Hepatic stellate cell (primary cell): ENCODE measurements around the gene SCO2.
"Not testable (repeated sequence)": the region's sequence is repeated elsewhere in the genome, so short reads cannot be mapped to it uniquely, and the experiment has no call there.

Experiments used
- DNase-seq: peaks from one replicate; pipeline ENCODE4 v3.0.0; 2011; ENCODE audit warnings: low spot score

Gene SCO2

GRCh38 chr22:50531546-50531961, 6.2 kb upstream of the SCO2 start:
- no peak for DNase-seq

DNA sequence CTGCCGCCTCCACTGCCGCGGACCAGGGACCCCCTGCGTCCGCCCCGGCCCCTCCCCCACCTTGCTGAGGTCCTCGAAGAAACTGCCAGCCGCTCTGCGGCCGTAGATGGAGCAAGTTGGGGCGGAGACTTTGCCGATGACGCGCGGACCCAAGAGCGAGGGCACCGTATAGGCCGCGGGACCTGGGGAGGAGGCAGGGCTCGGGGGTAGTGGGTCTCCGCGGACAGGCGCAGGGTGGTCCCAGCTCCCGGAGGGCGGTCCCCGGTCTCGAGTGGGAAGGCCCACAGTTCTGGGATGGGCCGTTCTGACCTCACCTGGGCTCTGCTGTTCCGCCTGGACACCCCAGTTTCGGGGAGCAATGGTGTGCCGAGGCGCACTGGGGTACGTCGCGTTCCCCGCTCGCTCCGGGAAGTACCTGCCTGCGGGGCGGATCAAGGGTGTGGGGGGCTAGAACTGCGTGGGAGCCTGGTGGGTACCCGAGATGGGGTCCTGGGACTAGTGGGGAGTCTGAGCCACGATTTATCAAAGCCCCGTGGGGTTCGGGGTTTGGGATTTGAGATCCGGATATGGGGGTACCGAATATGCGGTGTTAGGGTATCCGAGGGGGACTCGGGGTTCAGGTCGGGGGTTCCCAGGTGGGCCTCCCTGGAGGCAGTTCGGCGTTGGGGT, 5.6 kb upstream of the SCO2 start:
- DNase-seq, result peak; percentile 77

GRCh38 chr22:50530580-50530876, 5.1 kb upstream of the SCO2 start:
- DNase-seq, result no peak

DNA sequence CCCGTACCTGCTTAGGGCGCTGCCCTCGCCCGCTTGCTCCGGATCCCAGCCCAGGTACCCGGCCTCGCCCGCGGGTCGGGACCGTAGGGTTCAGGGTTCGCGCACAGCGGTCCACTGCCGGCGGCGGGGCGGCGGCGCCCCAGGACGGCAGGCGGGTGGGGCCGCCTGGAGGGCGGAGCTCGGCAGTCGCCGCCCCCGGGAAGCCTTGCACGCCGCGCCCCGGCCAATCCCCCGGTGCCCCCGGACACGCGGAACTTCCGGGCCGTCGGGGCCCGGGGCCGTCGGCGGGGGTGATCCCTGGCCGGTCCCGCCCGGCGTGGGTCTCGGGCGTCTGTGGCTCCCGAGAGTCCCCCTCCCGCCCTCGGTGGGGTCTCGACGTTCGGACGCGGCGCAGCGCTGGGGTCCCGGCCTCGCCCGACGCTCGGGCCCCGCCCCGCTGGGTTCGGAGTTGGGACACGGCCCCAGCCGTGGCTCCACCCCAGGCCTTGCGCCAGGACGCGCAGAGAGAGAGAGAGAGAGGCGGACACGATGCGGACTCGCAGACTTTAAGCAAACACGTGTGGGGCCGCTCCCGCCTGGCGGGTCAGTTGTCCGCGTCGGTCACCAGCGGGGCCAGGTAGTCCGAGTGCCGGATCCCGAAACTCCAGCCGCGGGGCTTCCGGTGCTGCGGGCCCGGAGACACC, 4.6 kb upstream of the SCO2 start, which contains the start of gene TYMP:
Gene TYMP (minus strand): TSS at position 116 of the 683 bp plus-strand sequence. CDS start 303 bp downstream, outside the sequence.
- DNase-seq, result peak; percentile 76

- no peak for DNase-seq
Measured at GRCh38 chr22:50529416-50529896, 4.1 kb upstream of the SCO2 start.

DNA sequence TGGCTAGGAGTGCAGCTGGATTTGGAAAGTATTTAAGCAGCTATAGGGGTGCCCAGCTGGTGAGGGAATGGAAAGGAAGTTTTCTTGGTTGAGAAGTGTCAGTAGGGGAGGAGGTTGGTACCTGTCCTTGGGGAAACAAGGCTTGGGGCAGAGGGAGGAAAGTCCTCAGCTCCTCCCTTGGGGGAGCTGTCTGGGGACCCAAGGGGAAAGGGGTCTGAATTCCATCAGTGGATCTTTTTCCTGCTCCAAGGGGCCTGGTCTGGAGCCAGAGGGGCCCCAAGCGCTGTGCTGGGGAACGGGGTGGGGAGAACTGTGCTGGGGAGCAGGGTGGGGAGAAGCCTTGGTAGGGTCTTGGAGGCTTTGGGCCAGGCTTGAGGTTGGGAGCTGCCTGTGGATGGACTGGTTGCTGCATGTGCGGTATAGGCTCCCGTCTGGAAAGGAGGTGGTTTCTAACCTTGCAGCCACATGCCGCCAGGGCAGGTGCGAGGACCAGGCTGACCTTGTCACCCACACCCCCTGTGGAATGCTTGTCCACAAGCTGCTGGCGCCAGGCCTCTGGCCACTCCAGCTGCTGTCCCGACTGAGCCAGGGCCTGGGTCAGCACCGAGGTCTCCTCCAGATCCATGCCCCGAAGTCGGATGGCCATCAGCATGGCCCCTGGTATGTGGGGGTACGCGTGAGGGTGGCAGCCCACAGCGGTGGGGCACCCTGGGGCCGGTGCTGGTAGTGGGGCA, 3.5 kb upstream of the SCO2 start:
- DNase-seq, result no peak

DNA sequence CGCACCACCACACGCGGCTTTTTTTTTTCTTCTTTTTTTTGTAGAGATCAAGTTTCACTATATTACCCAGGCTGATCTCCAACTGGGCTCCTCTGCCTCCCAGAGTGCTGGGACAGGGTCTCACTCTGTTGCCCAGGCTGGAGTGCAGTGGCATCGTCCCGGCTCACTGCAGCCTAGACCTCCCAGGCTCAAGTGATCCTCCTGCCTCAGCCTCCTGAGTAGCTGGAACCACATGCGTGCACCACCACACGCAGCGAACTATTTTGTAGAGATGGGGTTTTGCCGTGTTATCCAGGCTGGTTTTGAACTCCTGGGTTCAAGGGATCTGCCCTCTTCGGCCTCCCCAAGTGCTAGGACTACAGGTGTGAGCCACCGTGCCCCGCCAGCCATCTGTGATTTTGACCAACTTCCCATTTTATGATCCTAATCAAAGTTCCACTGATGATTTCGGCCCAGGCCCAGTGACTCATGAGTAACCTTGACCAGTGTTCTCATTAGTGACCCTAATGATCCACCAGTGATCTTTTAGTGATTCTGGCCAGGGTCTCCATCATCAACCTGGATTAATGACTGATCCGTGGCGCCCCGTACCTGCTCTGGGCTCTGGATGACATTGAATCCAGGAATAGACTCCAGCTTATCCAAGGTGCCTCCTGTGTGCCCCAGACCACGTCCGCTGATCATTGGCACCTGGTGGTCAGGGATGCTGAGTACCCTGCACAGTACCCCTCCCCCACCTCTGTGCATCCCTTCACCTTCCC, 2.7 kb upstream of the SCO2 start:
- DNase-seq, result no peak

DNA sequence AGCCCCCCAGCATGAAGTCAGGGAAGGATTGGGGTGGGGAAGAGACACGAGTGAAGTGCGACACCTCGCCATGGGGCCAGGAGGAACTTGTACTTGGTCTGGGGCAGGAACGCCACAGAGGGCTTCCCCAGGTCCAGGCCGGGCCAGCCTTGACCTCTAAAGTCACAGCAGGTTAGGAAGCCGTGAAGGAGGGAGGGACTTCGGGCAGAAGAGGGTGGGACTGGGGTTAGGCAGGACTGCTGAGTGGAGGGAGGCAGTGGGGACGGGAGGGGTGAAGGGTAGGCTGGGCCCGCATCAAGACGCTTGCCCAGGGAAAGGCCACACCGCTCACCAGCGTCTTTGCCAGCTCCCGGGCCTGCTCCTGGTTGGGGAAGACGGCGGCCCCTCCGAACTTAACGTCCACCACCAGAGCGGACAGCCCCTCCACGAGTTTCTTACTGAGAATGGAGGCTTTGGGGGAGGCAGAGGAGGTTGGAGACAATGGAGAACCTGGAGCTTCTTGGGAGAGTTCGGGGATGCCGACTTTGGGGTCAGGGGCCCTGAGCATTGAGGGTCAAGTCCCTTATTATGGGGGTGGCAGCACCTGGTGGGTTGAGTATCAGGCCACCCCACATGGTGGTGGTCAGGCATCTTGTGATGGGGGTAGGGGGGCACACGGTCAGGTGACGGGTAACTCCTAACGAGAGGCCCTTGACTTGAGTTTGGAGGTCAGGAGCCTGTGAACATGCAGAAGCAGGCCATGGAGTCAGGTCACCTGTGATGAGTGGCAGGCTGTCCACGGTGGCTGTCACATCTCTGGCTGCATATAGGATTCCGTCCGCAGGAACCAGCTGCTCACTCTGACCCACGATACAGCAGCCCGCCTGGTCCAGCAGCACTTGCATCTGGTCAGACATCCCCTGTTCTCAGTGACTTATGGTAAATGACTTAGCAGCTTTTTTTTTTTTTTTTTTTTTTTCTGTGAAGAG, 1.7 kb upstream of the SCO2 start:
- no peak for DNase-seq

GRCh38 chr22:50526108-50526833, 873 bp upstream of the SCO2 start:
- peak; percentile 81 for DNase-seq

DNA sequence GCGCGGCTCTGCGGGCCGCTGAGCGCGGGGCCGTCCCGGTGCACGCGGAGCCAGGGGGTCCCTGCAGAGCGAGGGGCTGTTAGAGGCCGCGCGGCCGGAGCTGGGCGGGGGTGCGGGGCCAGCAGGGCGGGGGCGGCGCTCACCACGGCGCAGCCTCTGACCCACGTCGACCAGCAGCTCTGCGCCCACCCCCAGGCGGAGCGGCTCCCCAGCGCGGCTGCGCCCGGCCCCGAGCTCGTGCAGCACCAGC, 385 bp upstream of the SCO2 start:
- no peak for DNase-seq

- DNase-seq, result no peak
Measured at GRCh38 chr22:50524676-50525103, 708 bp downstream of the SCO2 start.

DNA sequence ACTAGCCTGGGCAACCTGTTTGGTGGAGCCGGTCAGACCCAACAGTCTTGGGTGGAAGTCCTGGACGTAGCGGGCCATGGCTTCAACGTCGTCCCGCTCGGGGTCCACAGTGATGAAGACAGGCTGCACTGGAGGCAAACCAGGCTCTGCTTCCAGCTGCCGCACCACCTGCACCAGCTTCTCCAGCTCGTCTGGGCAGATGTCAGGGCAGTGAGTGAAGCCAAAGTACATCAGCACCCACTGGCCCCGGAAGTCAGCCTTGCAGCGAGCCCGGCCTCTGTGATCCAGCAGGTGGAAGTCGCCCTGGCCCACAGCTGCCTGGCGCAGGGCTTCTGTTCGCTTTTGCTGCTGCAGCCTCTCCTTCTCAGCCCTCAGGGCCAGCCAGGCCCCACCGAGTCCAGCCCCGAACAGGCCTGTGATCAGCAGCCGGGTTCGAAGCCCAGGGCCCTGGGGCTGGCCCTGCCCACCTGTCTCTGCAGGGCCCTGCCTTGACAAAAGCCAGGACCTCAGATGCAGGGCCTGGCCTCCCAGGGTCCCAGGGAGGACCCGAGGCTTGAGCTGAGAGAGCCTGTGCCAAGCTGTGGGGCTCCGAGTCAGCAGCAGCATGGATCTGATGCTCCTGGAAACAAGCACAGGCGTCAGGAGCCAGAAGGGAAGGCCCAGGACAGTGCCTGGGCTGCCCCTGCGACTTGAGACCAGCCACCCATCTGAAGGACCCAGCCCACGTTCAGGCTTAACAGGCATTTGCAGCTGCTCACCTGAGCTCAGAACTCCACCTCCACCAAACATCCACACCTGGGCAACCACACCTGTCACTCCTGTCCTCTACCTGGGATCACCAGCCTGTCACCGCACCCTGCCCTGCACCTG, 1.4 kb downstream of the SCO2 start:
- DNase-seq, result no peak

DNA sequence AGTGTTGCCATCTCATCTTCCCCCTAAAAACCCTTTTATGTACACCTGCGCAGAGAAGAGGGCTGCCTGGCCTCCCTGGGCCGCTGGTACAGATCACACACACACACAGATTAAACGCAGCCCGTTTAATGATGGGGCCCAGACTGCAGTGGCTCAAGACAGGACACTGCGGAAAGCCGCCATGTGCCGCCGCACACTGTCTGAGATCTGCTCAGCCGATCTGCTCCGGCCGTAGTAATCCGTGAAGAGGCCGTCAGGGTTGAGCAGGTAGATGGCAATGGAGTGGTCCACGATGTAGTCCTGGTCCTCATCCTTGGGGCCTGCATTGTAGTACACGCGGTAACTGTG, 2.0 kb downstream of the SCO2 start:
- DNase-seq, result no peak

GRCh38 chr22:50522806-50523438, 2.5 kb downstream of the SCO2 start:
- DNase-seq, result no peak

GRCh38 chr22:50522208-50522805, 3.1 kb downstream of the SCO2 start:
- no peak for DNase-seq

GRCh38 chr22:50521710-50522109, 3.7 kb downstream of the SCO2 start:
- DNase-seq, result no peak

- no peak for DNase-seq
Measured at GRCh38 chr22:50520826-50521453, 4.5 kb downstream of the SCO2 start.

GRCh38 chr22:50520184-50520583, 5.2 kb downstream of the SCO2 start:
- DNase-seq, result not testable (repeated sequence)
